HG03159 (cell line): Measurements from ENCODE around the gene HOTAIR.

Source experiments
- ATAC-seq: cut with Tn5 transposase; IDR thresholded peaks from one replicate; pipeline ENCODE4 v1.9.1; 2021; ENCODE audit warnings: mild to moderate bottlenecking, moderate library complexity; ENCODE audit not compliant: unreplicated experiment

Gene HOTAIR

GRCh38 chr12:53949631-53950436 lies 24.9 kb downstream of the HOTAIR start:
- ATAC-seq, result no peak

- ATAC-seq, result no peak
These were observed 25.8 kb downstream of the HOTAIR start for GRCh38 chr12:53948650-53949593.

GRCh38 chr12:53947743-53948142 lies 27.0 kb downstream of the HOTAIR start:
- ATAC-seq, result no peak

GRCh38 chr12:53944907-53945847 lies 29.6 kb downstream of the HOTAIR start:
- no peak for ATAC-seq

- no peak for ATAC-seq
These were observed 30.5 kb downstream of the HOTAIR start for GRCh38 chr12:53944209-53944608.

- ATAC-seq, result no peak
These were observed 32.2 kb downstream of the HOTAIR start for GRCh38 chr12:53942467-53942997.

- no peak for ATAC-seq
These were observed 33.0 kb downstream of the HOTAIR start for GRCh38 chr12:53941750-53942149.

GRCh38 chr12:53941187-53941586 lies 33.6 kb downstream of the HOTAIR start:
- ATAC-seq, result no peak

GRCh38 chr12:53940443-53941014 lies 34.2 kb downstream of the HOTAIR start:
- no peak for ATAC-seq

GRCh38 chr12:53939141-53940108 lies 35.3 kb downstream of the HOTAIR start:
- ATAC-seq, result no peak

- ATAC-seq, result no peak
These were observed 36.2 kb downstream of the HOTAIR start, which contains the start of gene HOXC13 for GRCh38 chr12:53938326-53939140. Gene HOXC13, plus strand, starts transcription at chr12:53938831. Its CDS starts 76 bp downstream, at chr12:53938907.

GRCh38 chr12:53937596-53938325 lies 37.0 kb downstream of the HOTAIR start:
- no peak for ATAC-seq

GRCh38 chr12:53937099-53937498 lies 37.7 kb downstream of the HOTAIR start:
- no peak for ATAC-seq

GRCh38 chr12:53935383-53936341 lies 39.1 kb downstream of the HOTAIR start:
- ATAC-seq, result no peak

- no peak for ATAC-seq
These were observed 41.8 kb downstream of the HOTAIR start for GRCh38 chr12:53932915-53933314.
